Measurements from ENCODE around the gene DNAL1. TPM values are rescaled to one million over a fixed set of nuclear protein-coding genes. Genes with fewer than 3 reads are reported as not detected.

DNAL1 gene
- polyA plus RNA-seq, 2 donors: 1.7 to 2.5 TPM

- Histone ChIP-seq H3K4me3 (ENCODE audit: low read depth in 1 of 2, low read length in 2 of 2) (no peak overlapping the region), H3K4me1 (ENCODE audit: control insufficient read depth in 2 of 2, insufficient read depth in 2 of 2, low read length in 1 of 2) (peaks cover 28 to 52% of the 10 kb centered on the region in 2 donors), H3K36me3 (ENCODE audit: control insufficient read depth in 2 of 2, insufficient read depth in 2 of 2, low read length in 1 of 2) (peaks cover 10 to 26% of the 10 kb centered on the region in 2 donors)
These were observed 94.5 kb downstream of the DNAL1 start for GRCh38 chr14:73739174-73739898.

GRCh38 chr14:73739899-73740617 lies 95.3 kb downstream of the DNAL1 start:
- Histone ChIP-seq H3K4me3 (ENCODE audit: low read depth in 1 of 2, low read length in 2 of 2) (no peak overlapping the region), H3K9me3 (ENCODE audit: control insufficient read depth in 2 of 2, insufficient read depth in 1 of 2, low read depth in 1 of 2, low read length in 1 of 2) (no peaks in the 10 kb centered on the region), H3K36me3 (ENCODE audit: control insufficient read depth in 2 of 2, insufficient read depth in 2 of 2, low read length in 1 of 2) (peaks cover 10 to 24% of the 10 kb centered on the region in 2 donors), H3K27ac (ENCODE audit: low read depth in 2 of 2, low read length in 1 of 2) (peak overlapping the region; percentile 98), H3K4me1 (ENCODE audit: control insufficient read depth in 2 of 2, insufficient read depth in 2 of 2, low read length in 1 of 2) (peaks cover 35 to 60% of the 10 kb centered on the region in 2 donors), H3K27me3 (ENCODE audit: control insufficient read depth in 1 of 2, insufficient read depth in 2 of 2, low read length in 2 of 2) (no peaks in the 10 kb centered on the region)
- WGBS, 2 donors: 54 to 72% methylated on average over 12 of the region's 12 CpGs

More at GRCh38 chr14:73739174-73739898, 94.5 kb downstream of the DNAL1 start:
- Histone ChIP-seq H3K9me3 (ENCODE audit: control insufficient read depth in 2 of 2, insufficient read depth in 1 of 2, low read depth in 1 of 2, low read length in 1 of 2) (no peaks in the 10 kb centered on the region), H3K27ac (ENCODE audit: low read depth in 2 of 2, low read length in 1 of 2) (peak overlapping the region; percentile 98), H3K27me3 (ENCODE audit: control insufficient read depth in 1 of 2, insufficient read depth in 2 of 2, low read length in 2 of 2) (no peaks in the 10 kb centered on the region)
- WGBS, 2 donors: 73% methylated on average over 20 to 21 of the region's 21 CpGs

GRCh38 chr14:73740618-73741326 lies 96.0 kb downstream of the DNAL1 start:
- Histone ChIP-seq H3K4me1 (ENCODE audit: control insufficient read depth in 2 of 2, insufficient read depth in 2 of 2, low read length in 1 of 2) (peaks cover 40 to 67% of the 10 kb centered on the region in 2 donors), H3K9me3 (ENCODE audit: control insufficient read depth in 2 of 2, insufficient read depth in 1 of 2, low read depth in 1 of 2, low read length in 1 of 2) (no peaks in the 10 kb centered on the region), H3K27me3 (ENCODE audit: control insufficient read depth in 1 of 2, insufficient read depth in 2 of 2, low read length in 2 of 2) (no peaks in the 10 kb centered on the region), H3K36me3 (ENCODE audit: control insufficient read depth in 2 of 2, insufficient read depth in 2 of 2, low read length in 1 of 2) (peaks cover 10 to 22% of the 10 kb centered on the region in 2 donors), H3K27ac (ENCODE audit: low read depth in 2 of 2, low read length in 1 of 2) (peak overlapping the region; percentile 98), H3K4me3 (ENCODE audit: low read depth in 1 of 2, low read length in 2 of 2) (peak overlapping the region in 1 of 2 donors; percentile 19)
- 9 to 14% methylated on average over 9 of the region's 9 CpGs for WGBS, 2 donors

- H3K4me1 ChIP-seq (ENCODE audit: control insufficient read depth in 2 of 2, insufficient read depth in 2 of 2, low read length in 1 of 2): peaks cover 45 to 73% of the 10 kb centered on the region in 2 donors
- H3K27me3 ChIP-seq (ENCODE audit: control insufficient read depth in 1 of 2, insufficient read depth in 2 of 2, low read length in 2 of 2): no peaks in the 10 kb centered on the region
- 1 to 2% methylated on average over 12 of the region's 12 CpGs for WGBS, 2 donors
- H3K4me3 ChIP-seq (ENCODE audit: low read depth in 1 of 2, low read length in 2 of 2): peak overlapping the region; percentile 4 to 19
- no peaks in the 10 kb centered on the region for H3K9me3 ChIP-seq (ENCODE audit: control insufficient read depth in 2 of 2, insufficient read depth in 1 of 2, low read depth in 1 of 2, low read length in 1 of 2)
- peaks cover 10 to 22% of the 10 kb centered on the region in 2 donors for H3K36me3 ChIP-seq (ENCODE audit: control insufficient read depth in 2 of 2, insufficient read depth in 2 of 2, low read length in 1 of 2)
- H3K27ac ChIP-seq (ENCODE audit: low read depth in 2 of 2, low read length in 1 of 2): peak overlapping the region; percentile 98
These were observed 96.6 kb downstream of the DNAL1 start for GRCh38 chr14:73741386-73741875.

- Histone ChIP-seq H3K36me3 (ENCODE audit: control insufficient read depth in 2 of 2, insufficient read depth in 2 of 2, low read length in 1 of 2) (peaks cover 6 to 19% of the 10 kb centered on the region in 2 donors), H3K9me3 (ENCODE audit: control insufficient read depth in 2 of 2, insufficient read depth in 1 of 2, low read depth in 1 of 2, low read length in 1 of 2) (no peaks in the 10 kb centered on the region), H3K4me1 (ENCODE audit: control insufficient read depth in 2 of 2, insufficient read depth in 2 of 2, low read length in 1 of 2) (peaks cover 51 to 78% of the 10 kb centered on the region in 2 donors), H3K27me3 (ENCODE audit: control insufficient read depth in 1 of 2, insufficient read depth in 2 of 2, low read length in 2 of 2) (no peaks in the 10 kb centered on the region), H3K27ac (ENCODE audit: low read depth in 2 of 2, low read length in 1 of 2) (peak overlapping the region; percentile 98), H3K4me3 (ENCODE audit: low read depth in 1 of 2, low read length in 2 of 2) (peak overlapping the region in 1 of 2 donors; percentile 10)
- WGBS, 2 donors: 18 to 33% methylated on average over 17 of the region's 17 CpGs
These were observed 97.2 kb downstream of the DNAL1 start for GRCh38 chr14:73741876-73742519.

- WGBS, 2 donors: 50 to 60% methylated on average over 6 of the region's 6 CpGs
- peaks cover 55 to 81% of the 10 kb centered on the region in 2 donors for H3K4me1 ChIP-seq (ENCODE audit: control insufficient read depth in 2 of 2, insufficient read depth in 2 of 2, low read length in 1 of 2)
- peak overlapping the region; percentile 98 for H3K27ac ChIP-seq (ENCODE audit: low read depth in 2 of 2, low read length in 1 of 2)
- no peaks in the 10 kb centered on the region for H3K27me3 ChIP-seq (ENCODE audit: control insufficient read depth in 1 of 2, insufficient read depth in 2 of 2, low read length in 2 of 2)
- no peak overlapping the region for H3K4me3 ChIP-seq (ENCODE audit: low read depth in 1 of 2, low read length in 2 of 2)
- H3K36me3 ChIP-seq (ENCODE audit: control insufficient read depth in 2 of 2, insufficient read depth in 2 of 2, low read length in 1 of 2): peaks cover 5 to 15% of the 10 kb centered on the region in 2 donors
- H3K9me3 ChIP-seq (ENCODE audit: control insufficient read depth in 2 of 2, insufficient read depth in 1 of 2, low read depth in 1 of 2, low read length in 1 of 2): no peaks in the 10 kb centered on the region
These were observed 97.9 kb downstream of the DNAL1 start for GRCh38 chr14:73742520-73743238.

GRCh38 chr14:73743431-73743931 lies 98.7 kb downstream of the DNAL1 start:
- H3K36me3 ChIP-seq (ENCODE audit: control insufficient read depth in 2 of 2, insufficient read depth in 2 of 2, low read length in 1 of 2): peaks cover 5 to 13% of the 10 kb centered on the region in 2 donors
- H3K27me3 ChIP-seq (ENCODE audit: control insufficient read depth in 1 of 2, insufficient read depth in 2 of 2, low read length in 2 of 2): no peaks in the 10 kb centered on the region
- H3K27ac ChIP-seq (ENCODE audit: low read depth in 2 of 2, low read length in 1 of 2): peak overlapping the region; percentile 98
- H3K4me1 ChIP-seq (ENCODE audit: control insufficient read depth in 2 of 2, insufficient read depth in 2 of 2, low read length in 1 of 2): peaks cover 56 to 81% of the 10 kb centered on the region in 2 donors
- WGBS, 2 donors: 32 to 33% methylated on average over 11 of the region's 11 CpGs
- no peaks in the 10 kb centered on the region for H3K9me3 ChIP-seq (ENCODE audit: control insufficient read depth in 2 of 2, insufficient read depth in 1 of 2, low read depth in 1 of 2, low read length in 1 of 2)
- no peak overlapping the region for H3K4me3 ChIP-seq (ENCODE audit: low read depth in 1 of 2, low read length in 2 of 2)

GRCh38 chr14:73744175-73744867 lies 99.5 kb downstream of the DNAL1 start:
- H3K36me3 ChIP-seq (ENCODE audit: control insufficient read depth in 2 of 2, insufficient read depth in 2 of 2, low read length in 1 of 2): peaks cover 0 to 4% of the 10 kb centered on the region in 2 donors
- H3K27me3 ChIP-seq (ENCODE audit: control insufficient read depth in 1 of 2, insufficient read depth in 2 of 2, low read length in 2 of 2): no peaks in the 10 kb centered on the region
- H3K4me3 ChIP-seq (ENCODE audit: low read depth in 1 of 2, low read length in 2 of 2): no peak overlapping the region
- 31 to 44% methylated on average over 7 of the region's 7 CpGs for WGBS, 2 donors
- H3K9me3 ChIP-seq (ENCODE audit: control insufficient read depth in 2 of 2, insufficient read depth in 1 of 2, low read depth in 1 of 2, low read length in 1 of 2): no peaks in the 10 kb centered on the region
- H3K4me1 ChIP-seq (ENCODE audit: control insufficient read depth in 2 of 2, insufficient read depth in 2 of 2, low read length in 1 of 2): peaks cover 55 to 73% of the 10 kb centered on the region in 2 donors
- H3K27ac ChIP-seq (ENCODE audit: low read depth in 2 of 2, low read length in 1 of 2): peak overlapping the region; percentile 98

Measured in esophagus (tissue), 2 donors.